GM18498 (cell line): Measurements from ENCODE around the gene CCDC6.
"Not testable (repeated sequence)": the region's sequence is repeated elsewhere in the genome, so short reads cannot be mapped to it uniquely, and the experiment has no call there.

Experiments used
- ATAC-seq: cut with Tn5 transposase; IDR thresholded peaks from one replicate; pipeline ENCODE4 v1.9.1; 2021; ENCODE audit warnings: mild to moderate bottlenecking, moderate library complexity; ENCODE audit not compliant: unreplicated experiment

CCDC6 gene

DNA sequence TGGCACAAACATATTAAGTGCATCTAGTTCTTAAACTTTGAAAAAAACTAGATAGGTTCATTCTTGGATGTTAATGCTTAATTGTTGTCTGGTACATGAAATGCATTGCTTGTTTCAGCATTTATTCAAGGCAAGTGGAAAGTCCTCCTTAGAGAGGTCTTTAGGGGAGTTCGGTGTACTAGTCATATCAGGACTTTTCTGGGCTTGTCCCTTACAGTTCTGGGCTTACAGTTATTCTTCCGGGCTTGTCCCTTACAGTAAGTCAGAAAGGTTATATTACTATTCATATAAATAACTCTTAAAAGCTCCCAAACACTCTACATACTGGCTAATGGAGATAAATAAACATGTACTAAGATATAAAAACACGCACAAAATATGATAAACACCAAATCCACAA lies 91.5 kb downstream of the CCDC6 start:
- ATAC-seq = no peak

DNA sequence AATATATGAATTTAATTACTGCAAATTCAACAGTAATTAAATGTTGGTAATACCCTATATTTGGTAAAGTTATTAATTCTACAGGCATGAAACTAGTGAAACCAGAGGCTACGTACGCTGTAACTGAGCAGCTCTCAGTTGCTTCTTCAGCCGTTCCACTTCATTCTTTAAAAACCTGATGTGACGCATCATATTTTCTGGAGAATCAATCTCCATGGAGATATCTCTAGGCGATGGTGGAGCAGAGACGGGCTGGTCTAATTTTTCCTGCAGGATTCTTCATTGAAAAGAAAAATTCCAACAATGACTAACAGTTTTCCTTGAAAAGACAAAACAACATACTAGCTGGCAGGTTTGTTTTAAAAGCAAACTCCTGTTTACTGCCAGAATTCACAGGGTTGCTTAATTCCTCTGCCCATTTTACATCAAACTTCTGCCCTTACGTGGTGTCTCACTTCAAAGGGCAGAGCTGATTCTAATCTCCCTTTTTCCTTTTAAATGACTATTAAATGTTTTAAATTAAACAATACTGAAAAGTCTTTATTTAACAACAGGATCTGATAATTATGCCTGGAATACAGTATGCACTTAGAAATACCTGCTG lies 93.7 kb downstream of the CCDC6 start:
- ATAC-seq = no peak

DNA sequence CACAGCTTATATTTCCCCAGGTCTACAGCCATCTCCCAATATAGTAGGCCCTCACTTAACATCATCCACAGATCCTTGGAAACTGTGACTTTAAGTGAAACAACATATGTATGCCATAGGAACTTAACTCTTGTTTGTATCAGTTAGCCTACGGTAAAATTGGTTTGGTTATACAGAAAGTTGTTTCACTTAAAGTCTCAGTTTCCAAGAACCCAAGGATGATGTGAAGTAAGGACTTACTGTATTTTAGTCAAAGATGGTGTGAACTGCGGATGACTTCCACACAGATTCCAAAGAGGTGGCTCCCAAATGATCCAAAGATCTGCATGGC lies 96.7 kb downstream of the CCDC6 start:
- no peak for ATAC-seq

DNA sequence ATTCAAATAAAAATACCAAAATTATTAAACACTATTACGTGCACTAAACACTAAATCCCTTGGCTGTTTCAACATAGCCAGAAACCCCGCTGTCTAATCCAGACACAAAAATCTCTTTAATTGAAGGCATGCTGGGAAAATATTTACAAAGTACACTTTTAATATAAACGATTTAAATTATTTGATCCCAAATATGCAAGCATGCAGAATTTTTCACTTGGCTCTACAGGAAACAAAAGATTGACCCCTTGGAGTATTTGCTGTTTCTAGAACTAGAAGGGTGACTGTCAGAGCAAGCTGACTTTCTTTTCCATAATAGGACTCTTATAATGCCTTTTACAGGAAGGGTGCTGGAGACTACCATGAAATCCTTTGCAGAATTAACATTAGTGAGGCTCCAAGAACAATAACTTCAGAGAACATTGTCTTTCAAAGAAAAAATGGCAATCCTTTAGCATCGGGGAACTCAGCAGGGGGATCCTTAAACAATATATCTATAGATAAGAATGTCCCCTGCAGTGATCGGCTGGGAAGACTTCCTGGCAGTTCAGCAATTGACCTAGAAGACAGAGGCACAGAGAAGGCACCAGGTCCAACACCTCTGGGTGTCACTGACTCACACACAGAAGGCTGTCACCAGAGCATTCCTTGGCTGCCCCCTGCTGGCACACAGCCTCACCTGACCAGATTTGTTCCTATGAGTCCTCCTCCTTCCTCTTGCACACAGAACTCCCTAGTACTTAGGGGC lies 97.3 kb downstream of the CCDC6 start:
- peak; percentile 98 for ATAC-seq

DNA sequence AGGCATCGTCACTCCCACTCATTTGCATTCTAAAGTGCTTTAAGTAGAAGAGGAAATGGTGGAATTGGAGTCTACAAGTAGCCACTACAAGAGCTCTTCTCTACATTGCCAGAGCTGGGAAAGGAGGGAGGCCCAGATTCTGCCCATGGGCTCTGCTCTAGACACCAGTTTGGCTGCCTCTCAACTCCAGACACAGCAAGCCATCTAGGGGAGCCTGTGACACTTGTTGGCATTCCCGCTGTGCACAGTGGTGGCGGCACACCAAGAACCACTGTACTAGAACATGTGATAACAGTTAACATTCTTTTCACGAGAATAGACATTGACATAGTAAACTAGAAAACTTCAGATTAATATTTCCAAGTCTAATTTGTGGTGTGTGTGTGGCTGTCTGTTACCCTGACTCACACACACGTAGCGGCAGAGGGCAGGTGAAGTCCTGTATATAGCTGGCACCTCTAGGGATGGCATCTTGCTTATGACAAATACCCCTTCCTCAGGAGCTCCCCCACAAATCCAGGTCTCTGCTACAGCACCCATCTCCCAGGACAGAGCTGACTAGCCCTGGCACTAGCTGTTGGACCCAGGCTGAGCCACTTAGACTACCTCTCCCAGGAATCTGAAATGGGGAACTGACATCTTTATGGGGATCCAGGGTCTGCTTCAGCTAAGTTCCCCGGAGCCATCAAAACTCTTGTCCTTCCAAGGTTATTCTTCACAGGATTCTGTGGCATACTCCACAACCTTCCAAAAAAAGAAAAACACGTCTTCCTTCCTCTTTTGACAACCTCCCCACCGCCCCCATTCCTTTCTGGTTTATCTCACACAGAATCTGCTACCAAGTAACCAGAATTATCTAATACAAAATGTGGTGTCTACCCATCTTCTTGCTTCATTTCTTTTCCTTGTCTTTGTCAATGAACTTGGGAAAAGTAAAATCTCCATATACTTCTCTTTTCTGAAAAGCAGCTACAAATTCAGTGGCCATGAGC lies 98.4 kb downstream of the CCDC6 start:
- ATAC-seq = no peak

- peak; percentile 43 for ATAC-seq
Measured at GRCh38 chr10:59805014-59805413, 101.3 kb downstream of the CCDC6 start.

GRCh38 chr10:59804220-59804619 lies 102.1 kb downstream of the CCDC6 start:
- ATAC-seq = no peak

DNA sequence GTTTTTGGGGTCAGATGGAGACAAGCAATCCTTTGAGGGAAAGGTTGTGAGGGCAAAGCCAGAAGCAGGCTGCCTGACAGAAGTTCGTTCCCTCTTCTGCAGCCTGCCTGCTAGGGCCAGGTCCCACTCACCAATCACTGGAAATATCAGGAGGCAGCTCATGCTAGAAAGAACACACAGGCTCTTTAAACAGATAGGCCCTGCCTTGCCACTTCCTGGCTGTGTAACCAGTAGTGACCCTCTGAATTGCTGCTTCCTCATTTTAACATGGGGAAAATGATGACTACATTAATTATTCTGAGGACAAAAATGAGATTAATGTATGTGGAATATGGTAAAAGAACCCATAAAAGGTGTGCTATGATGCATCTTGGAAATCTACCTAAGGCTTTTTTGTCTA lies 102.6 kb downstream of the CCDC6 start:
- ATAC-seq = no peak

GRCh38 chr10:59801171-59801570 lies 105.2 kb downstream of the CCDC6 start:
- ATAC-seq = no peak

GRCh38 chr10:59799421-59799820 lies 106.9 kb downstream of the CCDC6 start:
- no peak for ATAC-seq

DNA sequence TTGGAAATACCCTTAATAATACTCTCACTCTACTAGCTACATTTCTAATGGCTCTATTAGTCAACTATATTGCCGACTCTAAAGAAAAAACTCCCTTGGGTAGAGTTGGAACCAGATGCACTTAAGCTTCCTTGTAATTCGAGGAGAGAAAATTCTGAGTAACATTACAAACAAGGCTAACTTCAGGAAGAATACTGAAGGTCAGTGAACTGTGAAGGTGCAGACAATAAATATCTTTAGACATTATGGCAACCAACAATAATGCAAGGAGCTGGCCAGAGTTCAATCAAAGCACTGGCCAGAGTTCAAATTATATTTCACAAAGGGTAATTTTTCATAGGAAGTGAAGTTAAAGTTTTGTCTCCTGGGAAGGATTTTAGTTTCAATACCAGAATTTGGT lies 112.4 kb downstream of the CCDC6 start:
- no peak for ATAC-seq

- no peak for ATAC-seq
Measured at GRCh38 chr10:59792812-59793211, 113.5 kb downstream of the CCDC6 start.

- no peak for ATAC-seq
Measured at GRCh38 chr10:59791601-59792000, 114.8 kb downstream of the CCDC6 start.

DNA sequence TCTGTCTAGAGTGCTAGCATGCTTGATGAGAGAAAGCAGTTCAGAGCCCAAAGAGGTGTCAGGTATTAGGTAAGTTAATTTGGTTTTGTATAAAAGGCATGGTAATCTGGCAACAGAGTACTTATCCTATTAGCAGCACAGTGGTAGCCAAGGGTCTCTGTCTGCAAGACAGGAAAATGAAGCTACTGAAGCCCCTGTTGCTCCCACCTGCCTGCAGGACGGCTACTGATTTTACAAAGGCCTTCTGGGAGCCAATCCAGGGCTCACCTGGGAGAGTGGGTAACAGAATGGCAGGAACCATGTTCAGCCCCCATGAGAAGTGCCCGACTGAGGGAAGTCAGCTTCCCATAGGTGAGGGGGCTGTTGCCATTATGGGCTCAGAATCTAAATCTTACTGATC lies 116.3 kb downstream of the CCDC6 start:
- not testable (repeated sequence) for ATAC-seq

DNA sequence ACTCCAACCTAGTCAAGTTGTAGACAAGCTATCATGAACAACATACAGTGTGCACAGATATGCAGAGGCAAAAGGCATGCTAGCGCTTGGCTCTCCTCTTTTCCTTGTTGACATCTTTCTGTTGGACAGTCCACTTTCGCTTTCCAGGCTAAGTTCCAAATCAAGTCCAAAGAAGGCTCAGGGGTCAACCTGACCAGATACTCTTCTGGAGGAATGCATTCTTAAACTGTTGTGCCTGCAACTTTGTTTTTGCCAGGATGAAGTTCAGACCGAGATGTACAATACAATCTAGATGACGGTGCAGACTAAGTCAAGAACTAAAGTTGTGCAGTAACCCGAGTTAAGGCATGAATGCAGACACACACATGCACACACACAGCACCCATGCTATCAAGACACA lies 117.4 kb downstream of the CCDC6 start:
- not testable (repeated sequence) for ATAC-seq

GRCh38 chr10:59787032-59787431 lies 119.3 kb downstream of the CCDC6 start:
- ATAC-seq = not testable (repeated sequence)

DNA sequence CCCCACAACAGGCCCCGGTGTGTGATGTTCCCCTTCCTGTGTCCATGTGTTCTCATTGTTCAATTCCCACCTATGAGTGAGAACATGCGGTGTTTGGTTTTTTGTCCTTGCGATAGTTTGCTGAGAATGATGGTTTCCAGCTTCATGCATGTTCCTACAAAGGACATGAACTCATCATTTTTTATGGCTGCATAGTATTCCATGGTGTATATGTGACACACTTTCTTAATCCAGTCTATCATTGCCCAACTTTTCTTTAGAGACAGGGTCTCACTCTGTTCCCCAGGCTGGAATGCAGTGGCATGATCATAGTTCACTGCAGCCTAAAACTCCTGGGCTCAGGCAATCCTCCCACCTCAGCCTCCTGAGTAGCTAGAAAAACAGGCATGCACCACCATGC lies 120.9 kb downstream of the CCDC6 start:
- not testable (repeated sequence) for ATAC-seq

DNA sequence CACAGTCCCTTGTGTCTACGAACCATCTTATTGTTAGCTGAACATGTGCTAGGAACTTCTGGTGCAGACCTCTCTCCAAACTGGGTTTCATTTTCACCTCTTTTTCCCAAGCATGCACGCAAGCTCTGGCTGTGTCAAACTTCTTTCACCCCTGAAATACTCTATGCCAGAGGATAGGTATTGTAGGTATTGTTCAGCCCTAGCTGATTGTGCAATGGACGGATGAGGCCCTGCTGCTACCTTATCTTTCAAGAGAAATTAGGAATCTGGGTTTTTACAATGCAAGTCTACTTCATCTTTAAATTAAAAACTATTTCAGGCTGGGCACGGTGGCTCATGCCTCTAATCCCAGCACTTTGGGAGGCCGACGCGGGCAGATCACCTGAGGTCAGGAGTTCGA lies 124.8 kb downstream of the CCDC6 start:
- no peak for ATAC-seq

DNA sequence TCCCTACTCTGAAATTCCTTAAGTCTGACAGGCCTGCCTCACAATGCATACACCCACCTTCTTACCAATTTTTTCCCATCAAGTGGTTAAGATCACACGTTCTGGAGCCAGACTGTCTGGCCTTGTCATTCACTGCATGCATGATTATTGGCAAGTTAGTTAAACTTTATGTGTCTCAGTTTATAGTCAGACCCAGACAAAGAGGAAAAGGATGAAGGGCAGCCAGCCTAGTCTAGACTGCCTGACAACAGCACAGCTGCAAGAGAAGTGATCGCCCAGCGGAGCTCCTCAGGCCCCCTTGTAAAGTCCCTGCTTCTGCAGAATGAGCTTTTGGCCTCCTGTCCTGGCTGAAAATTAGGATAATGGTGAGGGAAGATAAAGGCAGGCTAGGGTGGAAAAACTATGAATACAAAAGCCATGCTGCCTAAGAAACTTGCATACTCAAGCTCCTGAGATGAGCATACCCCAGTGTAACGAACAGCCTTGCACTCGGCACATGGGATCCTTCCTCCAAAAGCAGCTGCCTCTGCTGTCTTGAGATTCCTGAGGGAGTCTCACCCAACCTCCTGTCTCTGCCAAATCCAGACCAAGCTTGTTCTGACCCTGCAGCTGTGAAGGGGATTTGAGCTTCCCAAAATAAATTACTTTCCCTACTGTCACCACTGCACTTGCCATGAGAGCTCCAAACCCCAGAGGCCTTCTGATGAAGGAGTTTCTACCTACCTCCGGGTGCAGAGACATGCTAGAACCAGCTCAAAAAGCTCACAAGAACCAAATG lies 126.4 kb downstream of the CCDC6 start:
- ATAC-seq = no peak

DNA sequence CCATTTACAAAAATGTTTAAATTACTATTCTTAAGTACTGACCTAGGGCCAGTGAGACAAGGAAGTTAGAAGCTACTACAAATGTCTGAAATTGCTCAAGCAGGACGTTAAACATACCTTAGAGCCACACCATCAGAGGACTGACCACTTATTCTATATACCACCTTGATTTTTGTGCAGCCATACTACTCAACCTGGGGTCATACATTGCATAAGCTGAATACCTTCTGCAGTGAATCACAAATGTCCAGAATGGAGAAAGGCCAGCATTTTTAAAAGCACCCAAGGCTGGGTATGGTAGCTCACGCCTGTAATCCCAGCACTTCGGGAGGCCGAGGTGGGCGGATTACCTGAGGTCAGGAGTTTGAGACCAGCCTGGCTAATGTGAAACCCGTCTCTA lies 131.9 kb downstream of the CCDC6 start:
- ATAC-seq = no peak

DNA sequence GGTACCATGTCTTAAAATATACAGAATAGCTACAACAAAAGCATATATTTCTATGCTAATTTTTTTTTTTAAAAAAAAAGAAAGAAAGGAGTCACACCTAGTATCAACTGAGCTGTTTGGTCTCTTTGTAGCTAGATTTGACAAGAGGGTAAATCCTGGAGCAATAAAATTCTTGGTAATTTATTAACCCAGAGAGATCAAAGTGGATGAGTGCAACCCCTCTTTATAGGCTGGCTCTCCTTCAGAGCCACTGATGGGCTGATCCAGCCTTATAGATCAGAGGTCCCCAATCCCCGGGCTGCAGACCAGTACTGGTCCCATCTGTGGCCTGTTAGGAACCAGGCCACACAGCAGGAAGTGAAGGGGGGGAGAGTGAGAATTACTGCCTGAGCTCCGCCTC lies 133.3 kb downstream of the CCDC6 start:
- ATAC-seq = no peak
